Measurements from ENCODE around the gene FHIT.

The FHIT gene

GRCh38 chr3:60423556-60423955 is 827.7 kb downstream of the FHIT start:
- no peak overlapping the region for H3K4me2 ChIP-seq (ENCODE audit: low read length)
- H3K27me3 ChIP-seq (ENCODE audit: low read depth, low read length): no peaks in the 10 kb centered on the region
- no peaks in the 10 kb centered on the region for H3K9me3 ChIP-seq (ENCODE audit: insufficient read depth, low read length)
- no peak overlapping the region for H3K9ac ChIP-seq (ENCODE audit: low read length)
- no peak overlapping the region for H2AFZ ChIP-seq (ENCODE audit: low read depth, low read length)
- no peaks in the 10 kb centered on the region for H3K36me3 ChIP-seq (replicated peaks; ENCODE audit: low read depth, low read length)
- H3K4me1 ChIP-seq (ENCODE audit: low read length): no peaks in the 10 kb centered on the region
- no peaks in the 10 kb centered on the region for H4K20me1 ChIP-seq (ENCODE audit: insufficient read depth, low read length)
- TF ChIP-seq CTCF (IDR thresholded peaks at IDR 0.05; ENCODE audit: low read depth, low read length) (no peak), EZH2phosphoT487 (IDR thresholded peaks at IDR 0.05; ENCODE audit: low read depth) (no peak)
- no peaks in the 10 kb centered on the region for H3K79me2 ChIP-seq (ENCODE audit: low read length)
- no peak overlapping the region for H3K27ac ChIP-seq (ENCODE audit: low read length)
- no peak overlapping the region for H3K4me3 ChIP-seq (ENCODE audit: low read length)

GRCh38 chr3:60421749-60422446 is 829.4 kb downstream of the FHIT start:
- H3K27me3 ChIP-seq (ENCODE audit: low read depth, low read length): no peaks in the 10 kb centered on the region
- H3K9me3 ChIP-seq (ENCODE audit: insufficient read depth, low read length): no peaks in the 10 kb centered on the region
- H3K4me2 ChIP-seq (ENCODE audit: low read length): no peak overlapping the region
- no peak overlapping the region for H3K27ac ChIP-seq (ENCODE audit: low read length)
- no peaks in the 10 kb centered on the region for H3K4me1 ChIP-seq (ENCODE audit: low read length)
- TF ChIP-seq EZH2phosphoT487 (IDR thresholded peaks at IDR 0.05; ENCODE audit: low read depth): no peak
- TF ChIP-seq CTCF (IDR thresholded peaks at IDR 0.05; ENCODE audit: low read depth, low read length): no peak
- no peak overlapping the region for H2AFZ ChIP-seq (ENCODE audit: low read depth, low read length)
- H3K4me3 ChIP-seq (ENCODE audit: low read length): no peak overlapping the region
- H3K36me3 ChIP-seq (replicated peaks; ENCODE audit: low read depth, low read length): no peaks in the 10 kb centered on the region
- no peaks in the 10 kb centered on the region for H3K79me2 ChIP-seq (ENCODE audit: low read length)
- H4K20me1 ChIP-seq (ENCODE audit: insufficient read depth, low read length): no peaks in the 10 kb centered on the region
- H3K9ac ChIP-seq (ENCODE audit: low read length): no peak overlapping the region

DNA sequence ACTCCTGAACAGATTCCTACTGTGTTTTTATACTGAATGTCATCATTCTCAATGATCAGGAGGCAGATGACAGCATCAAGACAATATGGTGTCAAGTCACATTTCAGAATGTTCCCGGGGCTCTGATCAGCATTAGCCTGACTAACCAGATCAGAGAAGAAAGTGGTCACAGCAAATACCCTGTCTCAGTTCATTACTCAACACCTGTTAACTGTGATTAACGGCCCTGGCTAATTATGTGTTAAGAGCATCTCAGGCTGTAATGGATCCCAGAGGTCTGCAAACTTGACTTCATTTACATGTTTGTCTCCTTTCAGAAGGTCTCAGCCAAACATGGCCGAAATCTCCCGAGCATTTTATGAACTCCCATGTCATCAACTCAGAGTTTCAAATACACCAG is 833.7 kb downstream of the FHIT start:
- no peak overlapping the region for H3K9ac ChIP-seq (ENCODE audit: low read length)
- no peak overlapping the region for H3K4me2 ChIP-seq (ENCODE audit: low read length)
- TF ChIP-seq CTCF (IDR thresholded peaks at IDR 0.05; ENCODE audit: low read depth, low read length) (no peak), EZH2phosphoT487 (IDR thresholded peaks at IDR 0.05; ENCODE audit: low read depth) (no peak)
- no peaks in the 10 kb centered on the region for H3K4me1 ChIP-seq (ENCODE audit: low read length)
- no peaks in the 10 kb centered on the region for H3K9me3 ChIP-seq (ENCODE audit: insufficient read depth, low read length)
- no peak overlapping the region for H3K27ac ChIP-seq (ENCODE audit: low read length)
- H3K27me3 ChIP-seq (ENCODE audit: low read depth, low read length): no peaks in the 10 kb centered on the region
- no peak overlapping the region for H3K4me3 ChIP-seq (ENCODE audit: low read length)
- H2AFZ ChIP-seq (ENCODE audit: low read depth, low read length): no peak overlapping the region
- no peaks in the 10 kb centered on the region for H4K20me1 ChIP-seq (ENCODE audit: insufficient read depth, low read length)
- H3K36me3 ChIP-seq (replicated peaks; ENCODE audit: low read depth, low read length): no peaks in the 10 kb centered on the region
- H3K79me2 ChIP-seq (ENCODE audit: low read length): no peaks in the 10 kb centered on the region

GRCh38 chr3:60414011-60414410 is 837.2 kb downstream of the FHIT start:
- TF ChIP-seq CTCF (IDR thresholded peaks at IDR 0.05; ENCODE audit: low read depth, low read length): no peak
- TF ChIP-seq EZH2phosphoT487 (IDR thresholded peaks at IDR 0.05; ENCODE audit: low read depth): no peak
- Histone ChIP-seq H3K27me3 (ENCODE audit: low read depth, low read length) (no peaks in the 10 kb centered on the region), H3K36me3 (replicated peaks; ENCODE audit: low read depth, low read length) (no peaks in the 10 kb centered on the region), H3K4me3 (ENCODE audit: low read length) (no peak overlapping the region), H4K20me1 (ENCODE audit: insufficient read depth, low read length) (no peaks in the 10 kb centered on the region), H3K27ac (ENCODE audit: low read length) (no peak overlapping the region), H3K4me1 (ENCODE audit: low read length) (no peaks in the 10 kb centered on the region), H3K9ac (ENCODE audit: low read length) (no peak overlapping the region), H2AFZ (ENCODE audit: low read depth, low read length) (no peak overlapping the region), H3K4me2 (ENCODE audit: low read length) (no peak overlapping the region), H3K9me3 (ENCODE audit: insufficient read depth, low read length) (no peaks in the 10 kb centered on the region), H3K79me2 (ENCODE audit: low read length) (no peaks in the 10 kb centered on the region)
